Astrocyte (in vitro differentiated cells and primary cell): ENCODE results near the gene YIPF3. TPM values are rescaled to one million over a fixed set of nuclear protein-coding genes. Genes with fewer than 3 reads are reported as not detected.

ENCODE experiments used
- DNase-seq: peaks from one replicate; pipeline ENCODE4 v3.0.0-alpha.2; 2010; ENCODE audit warnings: low read depth
- FAIRE-seq: peaks from 2 replicates; lab custom pipeline; 2011; peaks lifted over from hg19 to GRCh38; lab: Jason Lieb, UNC
- H2AFZ ChIP-seq: 2 replicates; pipeline ENCODE4 v1.6.0; 2012; ENCODE audit warnings: low read depth, low read length, inconsistent platforms
- H3K27ac ChIP-seq: 2 replicates; pipeline ENCODE4 v1.5.1; 2011; ENCODE audit warnings: low read depth, low read length, inconsistent platforms
- H3K27me3 ChIP-seq: 2 replicates; pipeline ENCODE4 v1.6.0; 2011; ENCODE audit warnings: low read length, inconsistent platforms; ENCODE audit not compliant: insufficient read depth
- H3K36me3 ChIP-seq: 2 replicates; pipeline ENCODE4 v1.5.1; 2011; ENCODE audit warnings: low read length, inconsistent platforms; ENCODE audit not compliant: insufficient read depth
- H3K4me1 ChIP-seq: 2 replicates; pipeline ENCODE4 v1.5.1; 2011; ENCODE audit warnings: low read length, inconsistent platforms; ENCODE audit not compliant: insufficient read depth
- H3K4me2 ChIP-seq: 2 replicates; pipeline ENCODE4 v1.6.0; 2012; ENCODE audit warnings: low read length, inconsistent platforms
- H3K4me3 ChIP-seq: 2 replicates; pipeline ENCODE4 v1.5.1; 2011; ENCODE audit warnings: low read depth, mild to moderate bottlenecking, low read length, inconsistent platforms; ENCODE audit not compliant: insufficient read depth
- H3K79me2 ChIP-seq: 2 replicates; pipeline ENCODE4 v1.6.0; 2012; ENCODE audit warnings: mild to moderate bottlenecking, low read length, inconsistent platforms; ENCODE audit not compliant: insufficient read depth
- H3K9ac ChIP-seq: 2 replicates; pipeline ENCODE4 v1.6.0; 2012; ENCODE audit warnings: mild to moderate bottlenecking, low read length, inconsistent platforms
- H3K9me3 ChIP-seq: 2 replicates; pipeline ENCODE4 v1.5.1; 2012; ENCODE audit warnings: low read depth, mild to moderate bottlenecking, low read length, inconsistent platforms; ENCODE audit not compliant: insufficient read depth
- H4K20me1 ChIP-seq: 2 replicates; pipeline ENCODE4 v1.6.0; 2012; ENCODE audit warnings: low read length, inconsistent platforms; ENCODE audit not compliant: insufficient read depth
- H3K27ac Mint-ChIP-seq: one replicate; pipeline ENCODE4 v1.8.0; 2021; ENCODE audit warnings: mild to moderate bottlenecking, mixed read lengths; ENCODE audit not compliant: unreplicated experiment
- H3K27me3 Mint-ChIP-seq: one replicate; pipeline ENCODE4 v1.8.0; 2021; ENCODE audit warnings: low read depth, mixed read lengths; ENCODE audit not compliant: unreplicated experiment
- H3K36me3 Mint-ChIP-seq: one replicate; pipeline ENCODE4 v1.8.0; 2021; ENCODE audit warnings: low read depth, mixed read lengths; ENCODE audit not compliant: unreplicated experiment
- H3K4me1 Mint-ChIP-seq: one replicate; pipeline ENCODE4 v1.8.0; 2021; ENCODE audit warnings: low read depth, mixed read lengths; ENCODE audit not compliant: unreplicated experiment
- H3K4me3 Mint-ChIP-seq: one replicate; pipeline ENCODE4 v1.8.0; 2021; ENCODE audit warnings: mild to moderate bottlenecking, moderate library complexity, mixed read lengths; ENCODE audit not compliant: unreplicated experiment
- H3K9me3 Mint-ChIP-seq: one replicate; pipeline ENCODE4 v1.8.0; 2021; ENCODE audit warnings: mild to moderate bottlenecking, mixed read lengths; ENCODE audit not compliant: unreplicated experiment
- CTCF ChIP-seq: IDR thresholded peaks from 2 replicates; pipeline ENCODE4 v1.5.1; 2011; ENCODE audit warnings: low read depth, mild to moderate bottlenecking, inconsistent platforms, low read length, moderate library complexity; ENCODE audit not compliant: insufficient read depth
- EZH2 ChIP-seq: IDR thresholded peaks from 2 replicates; pipeline ENCODE4 v1.6.1; 2012; ENCODE audit warnings: mild to moderate bottlenecking, low read length, inconsistent platforms; ENCODE audit not compliant: insufficient read depth
- total RNA-seq: library from RNA; stranded (reverse); gene quantifications from 2 replicates; pipeline ENCODE4 v1.2.1, GENCODE V29; 2021

YIPF3 gene
- total RNA-seq, 1 donor from 2014 or later = 132 TPM

GRCh38 chr6:43509142-43509983 lies 7.4 kb downstream of the YIPF3 start:
- H3K27ac Mint-ChIP-seq = no peak overlapping the region
- DNase-seq = no peak
- H2AFZ ChIP-seq = peak overlapping the region; percentile 66

GRCh38 chr6:43508481-43509141 lies 8.1 kb downstream of the YIPF3 start:
- FAIRE-seq = no peak
- Mint-ChIP-seq H3K36me3 (peaks cover 14% of the 10 kb centered on the region), H3K4me3 (peak overlapping the region; percentile 83), H3K4me1 (no peaks in the 10 kb centered on the region), H3K9me3 (no peaks in the 10 kb centered on the region), H3K27me3 (peaks cover 19% of the 10 kb centered on the region), H3K27ac (no peak overlapping the region)
- no peak overlapping the region for H3K4me3 ChIP-seq
- H3K27me3 ChIP-seq = no peaks in the 10 kb centered on the region
- no peak overlapping the region for H3K9ac ChIP-seq
- no peak overlapping the region for H3K27ac ChIP-seq
- TF ChIP-seq EZH2 (no peak), CTCF (no peak)
- no peak overlapping the region for H3K4me2 ChIP-seq
- H3K9me3 ChIP-seq = no peaks in the 10 kb centered on the region
- DNase-seq = no peak
- peaks cover 16% of the 10 kb centered on the region for H3K36me3 ChIP-seq
- peaks cover 4% of the 10 kb centered on the region for H3K79me2 ChIP-seq
- H2AFZ ChIP-seq = no peak overlapping the region
- peaks cover 11% of the 10 kb centered on the region for H3K4me1 ChIP-seq
- peaks cover 38% of the 10 kb centered on the region for H4K20me1 ChIP-seq

More at GRCh38 chr6:43509142-43509983, 7.4 kb downstream of the YIPF3 start:
- H3K9me3 Mint-ChIP-seq = no peaks in the 10 kb centered on the region
- peaks cover 19% of the 10 kb centered on the region for H3K27me3 Mint-ChIP-seq
- peaks cover 16% of the 10 kb centered on the region for H3K36me3 ChIP-seq
- H3K4me1 ChIP-seq = peaks cover 11% of the 10 kb centered on the region
- peaks cover 10% of the 10 kb centered on the region for H3K79me2 ChIP-seq
- H3K4me3 Mint-ChIP-seq = peak overlapping the region; percentile 83
- H3K36me3 Mint-ChIP-seq = peaks cover 10% of the 10 kb centered on the region
- peak overlapping the region; percentile 64 for H3K4me3 ChIP-seq
- H3K9me3 ChIP-seq = no peaks in the 10 kb centered on the region
- H3K27ac ChIP-seq = no peak overlapping the region
- no peak for FAIRE-seq
- H4K20me1 ChIP-seq = peaks cover 43% of the 10 kb centered on the region
- peak overlapping the region; percentile 95 for H3K4me2 ChIP-seq
- H3K27me3 ChIP-seq = no peaks in the 10 kb centered on the region
- H3K9ac ChIP-seq = peak overlapping the region; percentile 79
- TF ChIP-seq EZH2 (peak; percentile 39), CTCF (no peak)
- peaks cover 2% of the 10 kb centered on the region for H3K4me1 Mint-ChIP-seq
